K562 (cell line): ENCODE data around the gene CDKL4. TPM values are rescaled to one million over a fixed set of nuclear protein-coding genes. Genes with fewer than 3 reads are reported as not detected.

Source experiments
- ATAC-seq: fragments of 200-7000 bp; cut with Tn5 transposase; 3 replicates; pipeline ENCODE4 v1.9.1; 2020; ENCODE audit warnings: moderate library complexity
- BruUV-seq: library from RNA; stranded (reverse); fragments of 400-500 nt; replicated peaks from 2 replicates; lab custom pipeline; 2021; lab: Mats Ljungman, UMichigan
- CTCF ChIA-PET: fragments of 300-600 bp; formaldehyde crosslinking; extraction: SDS; loops from one replicate; lab custom pipeline; 2021; ENCODE audit warnings: low intra/inter-chr PET ratio; lab: Yijun Ruan, JAX
- POLR2A ChIA-PET: fragments of 300-600, 350-650 bp; sonication (Branson Sonifier 250); formaldehyde crosslinking; extraction: SDS; loops from one replicate; lab custom pipeline; 2021; ENCODE audit warnings: antibody characterized with exemption, inconsistent platforms; lab: Yijun Ruan, JAX
- DNase-seq, 4 experiments: peaks; one replicate each; pipeline versions ENCODE4 v3.0.0 to v3.0.0-alpha.2; 2011 to 2018; ENCODE audit warnings: low spot score in 3 of 4, mixed read lengths in 3 of 4; ENCODE audit errors: extremely low read depth in 1 of 4
- FAIRE-seq: peaks from 2 replicates; lab custom pipeline; 2011; peaks lifted over from hg19 to GRCh38; lab: Jason Lieb, UNC
- H2AFZ ChIP-seq: 2 replicates; pipeline ENCODE4 v1.6.0; 2011; ENCODE audit warnings: low read depth, low read length, control low read depth, inconsistent platforms
- H3K27ac ChIP-seq: fragments of 200-600 bp; 3 replicates; pipeline ENCODE4 v1.8.0; 2011; ENCODE audit warnings: low read depth, mild to moderate bottlenecking, control low read depth, inconsistent platforms, low read length, moderate library complexity, mixed read lengths; ENCODE audit errors: extremely low read depth
- H3K27me3 ChIP-seq, 2 experiments: fragments of 300-600 bp in 1 of 2; 2 replicates in 1 of 2; 3 replicates in 1 of 2; pipeline versions ENCODE4 v1.6.0 to v1.8.0; 2011; ENCODE audit warnings: inconsistent platforms in 2 of 2, low read length in 2 of 2, mild to moderate bottlenecking in 1 of 2, mixed read lengths in 1 of 2, moderate library complexity in 1 of 2; ENCODE audit not compliant: control insufficient read depth in 2 of 2, insufficient read depth in 2 of 2
- H3K36me3 ChIP-seq: fragments of 300-600 bp; 3 replicates; pipeline ENCODE4 v1.8.0; 2011; ENCODE audit warnings: mild to moderate bottlenecking, low read length, inconsistent platforms; ENCODE audit not compliant: control insufficient read depth, insufficient read depth
- H3K4me1 ChIP-seq, 2 experiments: fragments of 200-600 bp in 1 of 2; replicated peaks in 1 of 2; 2 replicates in 1 of 2; 3 replicates in 1 of 2; pipeline versions ENCODE4 v1.5.1 to v1.8.0; 2011; ENCODE audit warnings: inconsistent platforms in 2 of 2, low read length in 2 of 2, mild to moderate bottlenecking in 1 of 2, mixed read lengths in 1 of 2, moderate library complexity in 1 of 2; ENCODE audit not compliant: control insufficient read depth in 2 of 2, insufficient read depth in 2 of 2
- H3K4me2 ChIP-seq: 2 replicates; pipeline ENCODE4 v1.6.1; 2011; ENCODE audit warnings: low read length, control low read depth, inconsistent platforms, mixed read lengths; ENCODE audit not compliant: insufficient read depth
- H3K4me3 ChIP-seq: fragments of 200-600 bp; sonication (generic), shearing (Covaris generic); 2 replicates; pipeline ENCODE4 v1.5.1; 2016; ENCODE audit warnings: control low read depth, inconsistent platforms
- H3K79me2 ChIP-seq: fragments of 200-600 bp; 3 replicates; pipeline ENCODE4 v1.8.0; 2011; ENCODE audit warnings: low read length, inconsistent platforms; ENCODE audit not compliant: control insufficient read depth, insufficient read depth
- H3K9ac ChIP-seq, 2 experiments: 2 replicates each; pipeline versions ENCODE4 v1.6.0 to v1.6.1; 2011; ENCODE audit warnings: low read depth in 2 of 2, low read length in 2 of 2, control low read depth in 1 of 2, inconsistent platforms in 1 of 2, mild to moderate bottlenecking in 1 of 2, mixed read lengths in 1 of 2; ENCODE audit not compliant: insufficient read depth in 1 of 2
- H3K9me1 ChIP-seq: one replicate; pipeline ENCODE4 v1.6.0; 2011; ENCODE audit warnings: inconsistent platforms, mild to moderate bottlenecking, low read length, moderate library complexity; ENCODE audit not compliant: control insufficient read depth, insufficient read depth
- H3K9me3 ChIP-seq: replicated peaks from 2 replicates; pipeline ENCODE4 v1.5.1; 2011; ENCODE audit warnings: low read depth, low read length, inconsistent platforms; ENCODE audit not compliant: control insufficient read depth, insufficient read depth
- H4K20me1 ChIP-seq: replicated peaks from 2 replicates; pipeline ENCODE4 v1.6.1; 2011; ENCODE audit warnings: low read length, inconsistent platforms, mixed read lengths; ENCODE audit not compliant: control insufficient read depth, insufficient read depth
- HDAC1 ChIP-seq, 2 experiments: fragments of 450-650 bp; IDR thresholded peaks; 2 replicates each; pipeline ENCODE4 v1.6.1; 2016 to 2017; ENCODE audit warnings: inconsistent platforms in 1 of 2, mild to moderate bottlenecking in 1 of 2, moderate library complexity in 1 of 2
- NFYB ChIP-seq: IDR thresholded peaks from 2 replicates; pipeline ENCODE4 v1.6.1; 2011; ENCODE audit warnings: mild to moderate bottlenecking, moderate library complexity; ENCODE audit not compliant: insufficient read length; ENCODE audit errors: extremely low read depth
- TCF7 ChIP-seq: sonication (generic); IDR thresholded peaks from 2 replicates; pipeline ENCODE4 v1.6.1; 2016; ENCODE audit warnings: antibody characterized with exemption, borderline replicate concordance
- TFE3 ChIP-seq: fragments of 450-650 bp; formaldehyde crosslinking; IDR thresholded peaks from 2 replicates; pipeline ENCODE4 v1.4.0; 2020; ENCODE audit warnings: mild to moderate bottlenecking, mixed read lengths
- TOE1 ChIP-seq, 2 experiments: fragments of 450-650 bp in 1 of 2; sonication (generic) in 1 of 2; formaldehyde crosslinking in 1 of 2; IDR thresholded peaks; 2 replicates each; pipeline versions ENCODE4 v1.7.1 to v1.8.0; 2016 to 2022; ENCODE audit warnings: borderline replicate concordance in 2 of 2, mild to moderate bottlenecking in 2 of 2, antibody characterized with exemption in 1 of 2, inconsistent platforms in 1 of 2, low read depth in 1 of 2, missing genetic modification reagents in 1 of 2, moderate library complexity in 1 of 2
- TRIM25 ChIP-seq: fragments of 450-650 bp; IDR thresholded peaks from 2 replicates; pipeline ENCODE4 v1.7.0; 2016; ENCODE audit warnings: borderline replicate concordance
- ZNF583 ChIP-seq: fragments of 250-450 bp; sonication (Bioruptor Pico); IDR thresholded peaks from 2 replicates; pipeline ENCODE4 v1.4.0; 2020
- WGBS: fragments of 100-300 bp; shearing (Covaris generic); methylation state at CpG from one replicate; pipeline ENCODE4 v1.1.6; 2016; ENCODE audit warnings: low coverage, mixed read lengths; ENCODE audit not compliant: insufficient coverage; ENCODE audit errors: missing lambda C conversion rate; 5-methylcytosine and 5-hydroxymethylcytosine counted together
- in situ Hi-C: fragments of 300-500 bp; cut with MboI; formaldehyde crosslinking; loops from 4 replicates; pipeline ENCODE4 v1.15.0; 2018; ENCODE audit warnings: inconsistent platforms, mixed read lengths
- intact Hi-C: fragments of 100-400 bp; cut with micrococcal nuclease; formaldehyde crosslinking; loops from 2 replicates; pipeline ENCODE4 v1.14.2; 2022
- polyA plus RNA-seq, 8 experiments: library from polyadenylated mRNA; depleted of rRNA in 4 of 8; stranded (reverse) in 5 of 8; unstranded in 3 of 8; fragments of >200 nt; fragmentation: Nextera tagmentation in 2 of 8; fragmentation: Illumina TruSeq in 1 of 8; extraction: Ambion mirVana in 2 of 8; extraction: Trizol in 1 of 8; gene quantifications; 2 replicates each; pipeline versions ENCODE4 v1.2.1 to v1.2.3, GENCODE V29; 2011 to 2014; ENCODE audit warnings: inconsistent platforms in 1 of 8, missing spikeins in 1 of 8
- total RNA-seq, 7 experiments: library from RNA; depleted of rRNA in 6 of 7; stranded (reverse); fragments of >200 nt in 6 of 7; fragmentation: Illumina TruSeq in 2 of 7; extraction: Trizol in 2 of 7; gene quantifications; 2 replicates each; pipeline versions ENCODE4 v1.2.1 to v1.2.3, GENCODE V29; 2011 to 2021; ENCODE audit warnings: low replicate concordance in 1 of 7

The CDKL4 gene
- total and polyA plus RNA-seq, 9 of the 15 experiments (the other 6 are each of a cell fraction or from before 2014, with no cell fraction given): not detected

- ChIA-PET POLR2A (interaction anchor here (0.6 kb wide), 2 partner anchors 18 to 42 kb away, joined by 3 read pairs; no protein-coding TSS in a partner anchor), CTCF (interaction anchor here (0.6 kb wide), 1 partner anchor 717 kb away, joined by 6 read pairs; no protein-coding TSS in a partner anchor)
- Histone ChIP-seq H3K9me1 (no peaks in the 10 kb centered on the region), H3K27ac (no peak overlapping the region), H3K27me3 (no peaks in the 10 kb centered on the region), H4K20me1 (no peaks in the 10 kb centered on the region), H3K9ac (no peak overlapping the region; a peak in 1 of 4 replicates), H3K36me3 (no peaks in the 10 kb centered on the region), H3K4me1 (peaks cover 13% of the 10 kb centered on the region in 2 experiments; a peak in 4 of 5 replicates), H3K79me2 (no peaks in the 10 kb centered on the region), H3K4me3 (no peak overlapping the region), H3K9me3 (no peaks in the 10 kb centered on the region; the same call in 1 of the 2 replicates), H3K4me2 (peak overlapping the region; percentile 28; the same call in 1 of the 2 replicates), H2AFZ (peak overlapping the region; percentile 77)
- no TSS peak for BruUV-seq
- ATAC-seq: peak; percentile 75
- intact Hi-C loops (no loop called here), in situ Hi-C loops (no loop called here)
- 45% methylated on average over 3 of the region's 3 CpGs for WGBS
- DNase-seq: peak in 1 of 4 experiments; percentile 56
- no peak for FAIRE-seq
- no peak for TF ChIP-seq TRIM25
- no peak for TF ChIP-seq NFYB
- TF ChIP-seq TCF7: no peak
- TF ChIP-seq ZNF583 (CRISPR knock-in tag): no peak
- peak; percentile 43; the same call in 1 of the 2 replicates for TF ChIP-seq TOE1 (IDR thresholded peaks at IDR 0.05; ENCODE audit: borderline replicate concordance)
- TF ChIP-seq TOE1 (CRISPR knock-in tag; IDR thresholded peaks at IDR 0.05; ENCODE audit: borderline replicate concordance, low read depth): no peak
- TF ChIP-seq HDAC1 (IDR thresholded peaks at IDR 0.05): no peak
- peak; percentile 77 for TF ChIP-seq TFE3 (CRISPR knock-in tag)
Observed at GRCh38 chr2:39154944-39155343, 88.8 kb downstream of the CDKL4 start.
